GM12872 (cell line): Measurements from ENCODE around the gene TRMT1.

Source experiments
- CTCF ChIP-seq: IDR thresholded peaks from 3 replicates; pipeline ENCODE4 v1.5.1; 2011; ENCODE audit warnings: low read depth, mild to moderate bottlenecking, low read length, moderate library complexity; ENCODE audit not compliant: insufficient read depth

Gene TRMT1

GRCh38 chr19:13139633-13140311 lies 23.2 kb upstream of the TRMT1 start:
- TF ChIP-seq CTCF: no peak

- TF ChIP-seq CTCF: no peak
Measured at GRCh38 chr19:13138916-13139198, 22.3 kb upstream of the TRMT1 start.

GRCh38 chr19:13138171-13138915 lies 21.8 kb upstream of the TRMT1 start:
- no peak for TF ChIP-seq CTCF

GRCh38 chr19:13137290-13137794 lies 20.8 kb upstream of the TRMT1 start:
- TF ChIP-seq CTCF: no peak

GRCh38 chr19:13135068-13136062 lies 18.8 kb upstream of the TRMT1 start:
- no peak for TF ChIP-seq CTCF

GRCh38 chr19:13134626-13135025 lies 18.1 kb upstream of the TRMT1 start:
- TF ChIP-seq CTCF: no peak

- TF ChIP-seq CTCF: no peak
Measured at GRCh38 chr19:13133241-13133870, 16.8 kb upstream of the TRMT1 start.
